ENCODE data around the gene SMIM22. TPM values are rescaled to one million over a fixed set of nuclear protein-coding genes. Genes with fewer than 3 reads are reported as not detected.

Gene SMIM22
- total and polyA plus RNA-seq, 2 of the 8 experiments (the other 6 are each of a cell fraction or from before 2014, with no cell fraction given) = not detected

DNA sequence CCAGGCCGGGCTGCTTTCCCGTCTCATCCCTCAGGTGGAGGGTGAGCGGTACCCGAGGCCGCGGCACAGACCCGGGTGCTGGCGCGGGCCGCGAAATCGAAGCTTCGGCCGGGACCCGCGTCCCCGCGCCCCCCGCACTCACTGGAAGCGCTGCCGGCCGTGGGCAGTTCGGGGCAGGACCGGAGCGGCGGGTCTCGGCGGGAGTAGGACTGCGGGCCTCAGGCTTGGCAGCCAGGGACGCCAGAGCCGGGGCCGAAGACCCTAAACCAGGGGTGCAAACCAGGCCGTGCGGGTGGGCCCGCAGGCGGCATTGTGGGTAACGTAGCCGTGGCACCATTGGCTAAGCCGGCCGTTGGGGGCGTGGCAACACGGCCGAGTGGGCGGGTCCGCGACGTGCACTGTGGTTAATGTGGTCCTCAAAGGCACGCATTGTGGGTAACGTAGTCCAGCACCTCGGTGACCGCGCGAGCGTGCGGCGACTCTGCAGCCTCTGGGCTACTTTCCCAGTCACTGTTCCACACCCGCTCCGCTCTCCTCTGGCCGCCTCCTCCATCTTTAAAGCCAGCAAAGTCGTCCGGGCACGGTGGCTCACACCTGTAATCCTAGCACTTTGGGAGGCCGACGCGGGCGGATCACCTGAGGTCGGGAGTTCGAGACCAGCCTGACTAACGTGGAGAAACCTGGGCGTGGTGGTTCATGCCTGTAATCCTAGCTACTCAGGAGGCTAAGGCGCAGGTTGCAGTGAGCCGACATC lies 28.1 kb upstream of the SMIM22 start, which contains the start of gene ZNF500 (continued):
- no peak for TF ChIP-seq KDM1A (IDR thresholded peaks at IDR 0.05; ENCODE audit: borderline replicate concordance, low read length)
- TF ChIP-seq SP1 (IDR thresholded peaks at IDR 0.05; ENCODE audit: low read depth, low read length) = peak; percentile 95
- peak; percentile 94 for TF ChIP-seq SP4 (IDR thresholded peaks at IDR 0.05; ENCODE audit: low read length)
- peak; percentile 87 for TF ChIP-seq SIX5 (IDR thresholded peaks at IDR 0.05; ENCODE audit: low read depth, low read length)
- no peak for TF ChIP-seq SP2 (IDR thresholded peaks at IDR 0.05; ENCODE audit: low read length)
- no peak for TF ChIP-seq BACH1 (IDR thresholded peaks at IDR 0.05; ENCODE audit: low read length)
- peak in 1 of 2 experiments; percentile 72; a peak in 1 of 3 replicates for TF ChIP-seq POLR2A (IDR thresholded peaks at IDR 0.05; ENCODE audit: control extremely low read depth in 1 of 2, low read depth in 2 of 2, low read length in 2 of 2)
- TF ChIP-seq ASH2L (IDR thresholded peaks at IDR 0.05; ENCODE audit: low read length) = peak; percentile 49
- TF ChIP-seq JUND (IDR thresholded peaks at IDR 0.05; ENCODE audit: low read length) = no peak
- TF ChIP-seq KDM5A (IDR thresholded peaks at IDR 0.05; ENCODE audit: low read length) = 0 out of 2 replicates have a peak, but pooled peaks have one; percentile 44
- TF ChIP-seq CTBP2 (IDR thresholded peaks at IDR 0.05; ENCODE audit: borderline replicate concordance, insufficient read depth, insufficient read length, low read length) = no peak
- no peak for TF ChIP-seq SRF (IDR thresholded peaks at IDR 0.05; ENCODE audit: low read depth, low read length)
- no peak for TF ChIP-seq EP300 (IDR thresholded peaks at IDR 0.05; ENCODE audit: borderline replicate concordance in 1 of 2, low read depth in 2 of 2, low read length in 2 of 2)
- TF ChIP-seq GTF2F1 (IDR thresholded peaks at IDR 0.05; ENCODE audit: borderline replicate concordance, low read depth, low read length) = no peak
- no peak for TF ChIP-seq TCF12 (IDR thresholded peaks at IDR 0.05; ENCODE audit: low read depth, low read length)
- no peak for TF ChIP-seq MAFK (IDR thresholded peaks at IDR 0.05; ENCODE audit: low read depth, low read length)
- peak; percentile 86 for TF ChIP-seq PHF8 (conservative IDR thresholded peaks at IDR 0.05; ENCODE audit: low read depth, low read length)
- peak in 1 of 2 experiments; percentile 45; a peak in 2 of 4 replicates for TF ChIP-seq SIN3A (conservative IDR thresholded peaks at IDR 0.05 in 1 of 2, IDR thresholded peaks at IDR 0.05 in 1 of 2; ENCODE audit: low read depth in 1 of 2, low read length in 2 of 2)
- peak; percentile 52; the same call in 1 of the 2 replicates for TF ChIP-seq EGR1 (IDR thresholded peaks at IDR 0.05; ENCODE audit: borderline replicate concordance, low read depth, low read length)
- TF ChIP-seq KDM4A (IDR thresholded peaks at IDR 0.05; ENCODE audit: low read depth, low read length, severe bottlenecking) = peak; percentile 85
- no peak; a peak in 1 of 4 replicates for TF ChIP-seq HDAC2 (IDR thresholded peaks at IDR 0.05; ENCODE audit: borderline replicate concordance in 1 of 2, low read depth in 2 of 2, low read length in 2 of 2)
- peak; percentile 84 for TF ChIP-seq CREB1 (IDR thresholded peaks at IDR 0.05)
- TF ChIP-seq, protein P1, sequence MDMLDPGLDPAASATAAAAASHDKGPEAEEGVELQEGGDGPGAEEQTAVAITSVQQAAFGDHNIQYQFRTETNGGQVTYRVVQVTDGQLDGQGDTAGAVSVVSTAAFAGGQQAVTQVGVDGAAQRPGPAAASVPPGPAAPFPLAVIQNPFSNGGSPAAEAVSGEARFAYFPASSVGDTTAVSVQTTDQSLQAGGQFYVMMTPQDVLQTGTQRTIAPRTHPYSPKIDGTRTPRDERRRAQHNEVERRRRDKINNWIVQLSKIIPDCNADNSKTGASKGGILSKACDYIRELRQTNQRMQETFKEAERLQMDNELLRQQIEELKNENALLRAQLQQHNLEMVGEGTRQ (IDR thresholded peaks at IDR 0.05; ENCODE audit: low read length) = no peak
- TF ChIP-seq NANOG (IDR thresholded peaks at IDR 0.05; ENCODE audit: insufficient read depth, low read depth, low read length, poor library complexity, severe bottlenecking) = no peak

Data from H1 (cell line).